GM19238 (cell line): ENCODE measurements around the gene ZWILCH.
"Not testable (repeated sequence)": the region's sequence is repeated elsewhere in the genome, so short reads cannot be mapped to it uniquely, and the experiment has no call there.

ENCODE experiments used
- DNase-seq: peaks from one replicate; pipeline ENCODE4 v3.0.0; 2011; ENCODE audit warnings: low spot score; ENCODE audit not compliant: insufficient read length

Gene ZWILCH

DNA sequence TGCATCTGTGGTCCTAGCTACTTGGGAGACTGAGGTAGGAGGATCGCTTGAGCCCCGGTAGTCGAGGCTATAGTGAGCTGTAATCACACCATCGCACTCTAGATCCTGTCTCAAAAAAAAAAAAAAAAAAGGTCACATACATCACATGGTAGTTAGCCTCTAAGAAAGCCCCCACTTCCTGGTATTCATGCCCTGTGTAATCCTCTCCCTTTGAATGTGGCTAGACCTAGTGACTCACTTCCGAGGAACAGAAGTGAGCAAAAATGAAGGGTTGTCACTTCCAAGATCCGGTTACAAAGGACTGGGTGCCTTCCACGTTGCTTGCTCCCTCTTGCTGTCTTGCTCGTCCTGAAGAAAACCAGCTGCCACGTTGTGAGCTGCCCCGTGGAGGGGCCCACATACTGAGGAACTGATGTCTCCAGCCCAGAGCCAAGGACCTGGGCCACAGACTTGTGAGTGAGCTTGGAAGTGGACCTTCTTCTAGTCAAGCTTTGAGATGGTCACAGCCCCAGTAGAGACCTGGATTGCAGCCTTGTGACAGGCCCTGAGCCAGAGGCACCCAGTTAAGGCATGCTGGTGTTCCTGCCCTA, 73.3 kb downstream of the ZWILCH start:
- DNase-seq: no peak

DNA sequence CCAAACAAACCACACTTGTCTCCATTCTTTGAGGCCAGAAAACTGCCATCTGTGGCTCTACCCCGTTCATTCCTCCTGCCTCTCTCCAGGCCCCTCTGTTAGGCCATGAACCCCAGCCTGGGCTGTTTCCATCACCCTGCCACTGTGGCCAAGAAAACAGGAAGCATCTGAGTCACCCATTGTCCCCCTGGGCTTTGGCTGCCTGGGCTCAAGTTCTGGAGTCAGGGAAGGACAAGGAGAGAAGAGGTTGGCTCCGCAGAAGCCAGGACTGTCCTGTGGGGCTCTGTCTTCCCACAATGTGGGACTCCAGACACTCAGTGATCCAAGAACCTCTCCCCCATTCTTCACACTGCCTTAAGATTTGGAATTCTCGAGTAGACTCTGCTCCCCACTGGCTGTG, 75.5 kb downstream of the ZWILCH start:
- no peak for DNase-seq

DNA sequence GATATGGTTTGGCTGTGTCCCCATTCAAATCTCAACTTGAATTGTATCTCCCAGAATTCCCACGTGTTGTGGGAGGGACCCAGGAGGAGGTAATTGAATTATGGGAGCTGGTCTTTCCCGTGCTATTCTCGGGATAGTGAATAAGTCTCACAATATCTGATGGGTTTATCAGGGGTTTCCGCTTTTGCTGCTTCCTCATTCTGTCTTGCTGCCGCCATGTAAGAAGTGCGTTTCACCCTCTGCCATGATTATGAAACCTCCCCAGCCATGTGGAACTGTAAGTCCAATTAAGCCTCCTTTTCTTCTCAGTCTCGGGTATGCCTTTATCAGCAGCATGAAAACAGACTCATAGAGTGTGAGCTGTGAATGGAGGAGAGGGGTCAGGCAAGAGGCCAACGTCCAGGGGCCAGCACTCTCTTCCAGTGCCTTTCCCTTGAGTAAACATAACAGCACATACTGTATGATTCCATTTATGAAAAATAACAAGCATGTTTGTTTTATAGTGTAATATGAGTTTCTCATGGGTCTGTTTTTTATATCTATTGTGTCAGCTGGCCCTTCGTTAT, 76.9 kb downstream of the ZWILCH start:
- DNase-seq: no peak

- DNase-seq: no peak
Measured at GRCh38 chr15:66586155-66586976, 81.2 kb downstream of the ZWILCH start.

- no peak for DNase-seq
Measured at GRCh38 chr15:66587020-66587419, 81.9 kb downstream of the ZWILCH start.

GRCh38 chr15:66587749-66588148, 82.6 kb downstream of the ZWILCH start:
- no peak for DNase-seq

DNA sequence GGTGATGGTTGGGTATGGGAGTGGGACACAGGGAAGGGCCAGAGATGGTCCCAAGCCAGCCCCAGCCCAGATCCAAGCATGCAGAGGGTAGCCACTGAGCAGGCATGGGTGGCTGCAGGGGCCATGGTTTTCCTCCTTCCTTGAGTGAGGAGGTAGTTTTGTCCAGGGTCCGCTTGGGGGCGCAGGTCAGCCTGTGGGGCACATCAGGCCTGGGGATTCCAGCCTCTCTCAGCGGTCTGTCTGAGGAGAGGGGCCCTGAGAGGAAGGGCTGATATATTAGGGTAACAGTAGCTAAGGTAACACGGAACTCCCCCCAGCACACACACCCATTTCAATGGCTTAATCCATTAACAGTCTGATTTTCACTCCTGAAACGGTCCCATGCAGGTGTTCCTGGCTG, 83.4 kb downstream of the ZWILCH start:
- DNase-seq: no peak

DNA sequence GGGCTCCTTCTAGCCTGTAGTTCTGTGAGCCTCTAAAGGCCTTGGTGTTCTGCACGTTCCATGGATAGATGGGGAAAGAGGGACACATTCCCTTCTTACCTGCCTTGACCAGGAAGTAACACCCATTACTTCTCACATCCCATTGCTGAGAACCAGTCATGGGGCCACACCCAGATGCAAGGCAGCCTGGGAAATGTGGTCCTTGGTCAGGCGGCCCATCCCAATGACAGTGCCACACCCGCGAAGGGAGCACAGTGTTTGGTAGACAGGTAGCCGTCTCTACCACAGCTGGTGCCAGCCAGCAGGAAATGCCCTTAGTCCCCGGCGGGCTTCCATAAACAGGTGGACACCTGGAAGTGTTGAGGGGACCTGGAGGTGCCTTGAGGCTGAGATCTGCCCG, 83.8 kb downstream of the ZWILCH start:
- DNase-seq: no peak

GRCh38 chr15:66589429-66589828, 84.3 kb downstream of the ZWILCH start:
- DNase-seq: not testable (repeated sequence)

DNA sequence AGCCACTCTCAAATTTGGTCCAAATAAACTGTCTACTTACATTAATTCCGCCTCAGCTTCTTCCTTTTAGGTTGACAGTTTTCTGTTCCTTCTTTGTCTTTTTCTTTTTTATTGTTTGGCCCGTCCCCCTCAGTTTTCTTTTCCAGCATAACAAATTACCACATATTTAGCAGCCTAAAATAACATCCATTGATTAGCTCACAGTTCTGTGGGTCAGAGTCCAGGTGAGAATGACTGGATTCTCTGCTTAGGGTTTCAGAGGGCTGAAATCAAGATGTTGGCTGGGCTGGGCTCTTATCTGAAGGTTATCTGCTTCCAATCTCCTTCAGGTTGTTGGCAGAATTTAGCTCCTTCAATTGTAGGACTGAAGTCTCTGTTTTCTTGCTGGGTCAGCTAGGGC, 85.3 kb downstream of the ZWILCH start:
- no peak for DNase-seq

DNA sequence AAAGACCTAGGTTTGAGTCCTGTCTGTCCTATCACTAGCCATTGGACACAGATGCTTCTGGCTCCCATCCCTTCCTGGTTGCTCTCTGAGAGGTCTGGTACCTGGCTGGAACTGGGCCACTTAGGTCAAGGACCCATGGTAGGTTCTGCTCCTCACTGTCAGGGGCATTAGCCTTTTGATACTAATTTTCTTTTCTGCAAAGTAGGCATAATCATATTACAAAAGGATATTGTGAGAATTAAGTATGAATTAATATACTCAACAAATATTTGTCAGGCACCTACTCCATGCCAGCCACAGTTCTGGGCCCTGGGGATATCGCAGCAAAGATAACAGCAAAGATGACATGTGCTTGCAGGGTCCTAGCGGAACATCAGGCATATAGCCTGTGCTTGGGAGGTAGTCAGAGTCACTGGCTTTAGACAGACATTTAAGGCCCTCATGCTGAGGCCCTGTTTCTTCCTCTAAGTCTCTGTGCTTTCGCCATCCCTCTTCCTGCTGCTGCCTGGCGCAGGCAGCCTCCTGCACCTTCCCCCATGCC, 86.3 kb downstream of the ZWILCH start:
- DNase-seq: no peak

DNA sequence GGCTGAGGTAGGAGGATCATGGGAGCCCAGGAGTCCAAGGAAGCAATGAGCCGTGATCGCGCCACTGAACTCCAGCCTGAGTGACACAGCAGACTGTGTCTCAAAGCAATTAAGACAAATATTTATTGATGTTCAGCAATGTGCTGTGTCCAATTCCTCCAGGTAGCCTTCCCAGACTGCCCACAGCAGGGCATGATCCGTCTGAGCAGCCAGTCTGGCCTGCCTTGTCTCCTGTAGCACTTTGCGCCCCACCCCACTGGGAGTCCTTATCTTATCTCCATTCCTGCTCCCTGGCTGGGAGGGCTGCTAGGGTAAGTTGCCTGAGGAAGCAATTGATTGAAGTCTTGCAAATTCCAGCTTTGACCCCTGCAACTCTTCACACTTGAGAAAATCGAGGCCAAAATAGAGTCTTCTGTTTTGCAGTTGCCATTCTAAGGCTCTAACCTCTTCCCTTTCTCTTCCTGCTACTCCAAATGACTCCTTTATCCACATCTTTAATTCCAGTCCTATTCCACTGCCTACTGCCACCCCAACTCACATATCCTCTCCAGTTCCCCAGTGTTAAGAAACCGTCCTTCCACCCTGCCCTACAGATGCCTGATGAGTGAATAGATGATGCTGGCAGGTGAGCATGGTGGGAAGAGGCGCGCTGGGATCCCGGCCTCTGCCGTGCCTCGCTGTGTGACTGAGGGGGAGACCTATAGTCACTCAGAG, 87.5 kb downstream of the ZWILCH start:
- no peak for DNase-seq

GRCh38 chr15:66593219-66593780, 88.2 kb downstream of the ZWILCH start:
- no peak for DNase-seq

GRCh38 chr15:66594344-66594743, 89.2 kb downstream of the ZWILCH start:
- DNase-seq: no peak

DNA sequence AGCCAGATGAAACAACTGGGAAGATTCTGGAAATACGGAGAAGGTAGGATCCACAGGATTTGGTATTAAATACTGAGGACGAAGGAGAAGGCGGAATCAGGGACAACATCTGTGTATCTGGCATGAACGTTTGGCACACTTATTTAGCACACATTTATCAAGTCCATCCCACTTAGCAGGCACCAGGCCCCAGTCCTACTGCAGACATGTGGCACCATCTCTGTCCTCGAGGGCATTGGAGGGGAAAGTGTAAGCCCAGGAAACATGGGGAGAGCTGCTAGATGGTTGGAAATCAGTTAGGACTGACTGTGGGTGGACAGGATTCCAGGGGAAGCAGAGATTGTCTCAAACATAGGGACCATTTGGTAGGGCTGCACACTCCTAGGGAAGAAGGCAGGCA, 89.7 kb downstream of the ZWILCH start:
- DNase-seq: no peak

GRCh38 chr15:66595332-66595731, 90.2 kb downstream of the ZWILCH start:
- no peak for DNase-seq

GRCh38 chr15:66595931-66596545, 90.9 kb downstream of the ZWILCH start:
- no peak for DNase-seq

DNA sequence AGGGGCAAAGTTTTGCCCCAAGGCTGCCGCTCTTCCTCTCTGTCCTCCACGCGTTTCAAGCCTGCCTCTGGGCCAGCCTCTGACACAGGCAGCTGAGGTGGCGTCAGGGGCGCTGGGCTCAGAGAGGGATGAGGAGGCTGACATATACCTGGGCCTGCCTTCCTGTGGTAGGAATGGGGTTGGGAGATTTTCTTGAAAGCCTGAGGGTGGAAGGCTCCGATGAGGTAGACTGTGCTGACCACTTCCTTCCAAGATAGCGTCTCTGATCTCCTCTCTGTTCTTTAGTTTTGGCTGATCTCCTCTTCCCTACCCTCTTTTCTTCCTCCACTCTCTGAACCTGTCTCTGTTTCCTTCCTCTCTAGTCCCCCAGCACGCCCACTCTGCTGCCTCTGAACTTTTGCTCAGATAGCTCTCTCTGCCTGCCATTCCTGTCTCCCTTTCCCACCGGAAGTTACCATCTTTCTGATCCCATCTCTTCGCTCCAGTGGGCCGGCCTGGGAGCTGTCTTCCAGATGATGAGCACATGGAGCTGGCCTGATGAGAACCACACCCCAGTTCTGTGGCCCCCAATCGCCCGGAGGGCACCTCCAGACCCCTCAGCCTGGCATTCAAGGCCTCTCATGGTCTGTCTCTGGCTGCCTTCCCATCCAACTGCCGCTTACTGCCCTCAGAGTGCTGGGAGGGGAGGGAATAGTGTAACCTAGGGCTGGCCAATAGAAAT, 93.1 kb downstream of the ZWILCH start:
- no peak for DNase-seq
